ENCODE measurements around the gene CIP2A.
"Not testable (repeated sequence)": the region's sequence is repeated elsewhere in the genome, so short reads cannot be mapped to it uniquely, and the experiment has no call there.

The CIP2A gene

DNA sequence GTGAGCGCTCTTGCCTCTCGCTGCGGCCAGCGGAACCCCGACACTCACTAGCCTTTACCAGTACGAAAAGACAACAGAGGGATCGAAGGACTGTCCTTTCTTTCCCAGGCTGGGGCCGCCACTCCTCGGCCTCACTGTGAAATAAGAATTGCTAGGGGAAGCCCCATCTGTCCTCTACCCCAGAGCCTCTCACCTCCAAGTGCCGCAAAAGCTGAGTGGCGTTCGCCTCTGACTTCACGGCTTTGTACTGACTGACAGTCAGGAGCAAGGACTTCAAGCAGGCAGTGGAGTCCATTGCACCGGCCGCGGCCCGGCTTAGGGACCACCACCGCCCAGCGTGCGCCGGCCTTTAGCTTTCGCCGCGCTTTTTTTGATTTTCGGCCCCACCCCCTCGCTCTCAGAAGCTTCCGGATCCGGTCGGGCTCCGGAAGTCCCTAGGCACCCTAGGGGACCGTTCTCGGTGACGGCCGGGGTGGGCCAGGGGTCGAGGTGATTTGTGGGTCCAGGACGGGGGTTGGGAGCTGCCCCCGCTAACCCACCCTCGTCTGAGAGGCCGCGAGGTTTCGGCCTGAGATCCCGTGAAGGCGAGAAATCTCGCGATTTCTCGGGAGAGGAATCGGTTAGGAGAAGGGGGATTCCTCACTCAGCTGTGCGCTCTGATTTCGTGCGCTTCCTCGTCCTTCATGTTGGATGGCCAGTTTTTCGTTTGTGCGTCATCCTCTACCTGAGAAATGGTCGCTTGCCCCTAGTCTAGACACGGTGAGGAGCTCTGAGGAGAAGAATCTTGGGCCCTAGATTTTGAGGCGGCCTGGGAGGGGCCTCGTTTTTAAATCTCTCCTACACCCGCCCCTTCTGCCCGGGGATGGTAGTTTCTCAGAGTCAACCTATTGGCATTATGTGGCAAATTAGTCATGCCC lies at the start of gene CIP2A, which contains the start of gene DZIP3:
Gene CIP2A (minus strand): TSS at position 358 of the 917 bp plus-strand sequence. CDS start 63 bp downstream, at position 295.
Gene DZIP3 (plus strand): TSS at position 642 of the 917 bp plus-strand sequence. CDS start 15,685 bp downstream, outside the sequence.
- DNase-seq: peak; percentile 89

DNA sequence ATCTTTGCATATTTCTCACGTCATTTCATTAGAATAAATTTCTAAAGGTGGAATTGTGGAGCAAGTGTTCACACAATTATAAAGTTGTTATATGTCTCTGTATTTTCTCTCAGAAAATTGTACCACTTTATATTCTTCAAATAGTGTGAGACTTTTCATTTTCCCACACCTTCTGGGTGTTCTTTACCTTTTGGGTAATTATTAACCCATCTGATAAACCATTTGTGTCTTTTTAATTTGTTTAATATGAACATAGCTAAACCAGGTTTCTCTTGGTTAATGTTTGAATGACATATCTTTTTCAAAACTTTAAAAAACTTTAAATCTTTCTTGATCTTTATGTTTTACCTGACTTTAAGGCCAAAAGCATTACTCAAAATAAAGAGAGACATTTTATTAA lies 40.7 kb upstream of the CIP2A start:
- no peak for DNase-seq

DNA sequence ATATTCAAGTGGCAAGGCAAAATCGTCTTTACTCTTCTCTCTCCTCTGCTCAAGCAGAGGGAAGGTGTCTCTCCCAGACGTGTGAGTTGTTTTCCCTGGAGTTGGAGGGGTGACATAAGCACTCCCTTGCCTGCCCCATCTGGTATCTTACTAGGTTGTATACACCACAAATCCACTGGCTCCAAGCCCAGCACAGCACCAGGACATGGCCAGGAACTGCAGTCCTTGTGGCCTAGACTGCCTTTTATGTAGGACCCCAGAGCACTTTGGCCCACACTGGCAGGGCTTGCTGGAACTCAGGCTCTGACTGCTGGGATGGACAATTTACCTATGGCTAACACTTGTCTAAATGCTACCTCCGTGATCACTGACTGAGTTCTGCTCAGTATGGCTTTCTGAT lies 34.3 kb upstream of the CIP2A start:
- no peak for DNase-seq

DNA sequence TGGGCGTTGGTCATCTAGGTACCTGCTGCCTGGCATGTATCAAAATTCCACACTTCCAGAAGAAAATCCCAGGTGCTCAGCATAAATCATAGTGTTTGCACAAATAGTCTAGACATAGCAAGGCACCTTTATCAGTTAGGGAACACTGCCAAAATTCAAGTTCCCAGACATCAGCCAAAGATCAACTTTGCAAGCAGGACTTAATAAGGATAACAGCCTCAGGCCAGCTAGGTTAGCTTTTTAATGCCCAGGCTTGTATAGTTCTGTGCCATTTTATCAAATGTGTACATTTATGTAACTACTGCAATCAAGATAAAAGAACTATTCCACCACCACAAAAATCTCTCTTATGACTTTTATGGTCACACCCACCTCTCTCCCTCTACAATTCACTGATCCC lies 31.0 kb upstream of the CIP2A start:
- DNase-seq: no peak

DNA sequence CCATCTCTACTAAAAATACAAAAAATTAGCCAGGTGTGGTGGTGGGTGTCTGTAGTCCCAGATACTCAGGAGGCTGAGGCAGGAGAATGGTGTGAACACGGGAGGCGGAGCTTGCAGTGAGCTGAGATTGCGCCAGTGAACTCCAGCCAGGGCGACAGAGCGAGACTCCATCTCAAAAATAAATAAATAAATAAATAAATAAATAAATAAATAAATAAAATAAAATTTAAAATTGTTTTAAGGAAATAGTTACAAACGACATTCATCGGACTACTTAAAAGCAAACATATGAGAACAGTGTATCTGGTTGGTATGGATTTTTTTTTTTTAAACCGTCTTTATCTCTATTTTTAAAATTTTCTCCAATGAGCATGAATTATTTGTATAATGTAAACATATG lies 26.9 kb upstream of the CIP2A start:
- DNase-seq: not testable (repeated sequence)

DNA sequence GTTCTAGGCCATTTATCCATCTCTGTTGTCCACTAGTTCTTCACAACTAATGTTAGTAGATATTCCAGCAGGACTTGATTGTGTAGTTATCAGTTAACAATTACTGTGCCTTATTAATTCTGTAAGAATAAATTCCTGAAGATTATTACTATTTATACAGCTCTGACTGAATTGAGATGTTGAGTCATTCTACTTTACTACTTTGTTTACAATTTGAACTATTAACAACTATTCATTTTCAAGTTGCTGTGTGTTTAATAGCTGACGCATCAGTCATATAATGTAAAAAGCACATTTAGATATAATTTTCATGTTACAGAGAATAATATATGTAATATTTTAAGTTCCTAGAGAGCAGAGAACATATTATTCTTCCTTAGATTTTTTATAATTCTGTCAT lies 21.4 kb upstream of the CIP2A start:
- DNase-seq: no peak

DNA sequence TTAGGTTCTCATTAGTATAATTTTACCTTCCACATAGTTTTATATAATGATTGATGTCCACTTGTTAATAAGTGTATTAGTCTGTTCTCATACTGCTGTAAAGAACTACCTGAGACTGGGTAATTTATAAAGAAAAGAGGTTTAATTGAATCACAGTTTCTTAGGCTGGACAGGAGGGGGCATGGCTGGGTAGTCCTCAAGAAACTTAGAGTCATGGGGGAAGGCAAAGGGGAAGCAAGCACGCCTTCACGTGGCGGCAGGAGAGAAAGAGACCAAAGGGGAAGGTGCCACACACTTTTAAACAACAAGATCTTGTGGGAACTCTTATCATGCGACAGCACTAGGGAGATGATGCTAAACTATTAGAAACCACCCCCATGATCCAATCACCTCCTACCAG lies 19.5 kb upstream of the CIP2A start:
- no peak for DNase-seq

DNA sequence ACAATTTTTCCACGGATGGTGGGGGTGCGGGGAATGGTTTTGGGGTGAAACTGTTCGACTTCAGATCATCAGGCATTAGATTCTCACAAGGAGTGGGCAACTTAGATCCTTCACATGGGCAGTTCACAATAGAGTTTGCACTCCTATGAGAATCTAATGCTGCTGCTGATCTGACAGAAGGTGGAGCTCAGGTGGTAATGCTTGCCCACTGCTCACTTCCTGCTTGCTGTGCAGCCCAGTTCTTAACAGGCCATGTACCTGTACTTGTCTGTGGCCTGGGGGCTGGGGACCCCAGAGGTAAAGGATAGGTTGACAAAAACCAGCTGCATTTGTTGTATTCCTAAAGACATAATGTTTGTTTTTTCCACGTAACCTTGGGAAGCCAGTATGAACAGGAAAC lies 16.3 kb upstream of the CIP2A start:
- DNase-seq: peak in 1 of 2 donors; percentile 18

DNA sequence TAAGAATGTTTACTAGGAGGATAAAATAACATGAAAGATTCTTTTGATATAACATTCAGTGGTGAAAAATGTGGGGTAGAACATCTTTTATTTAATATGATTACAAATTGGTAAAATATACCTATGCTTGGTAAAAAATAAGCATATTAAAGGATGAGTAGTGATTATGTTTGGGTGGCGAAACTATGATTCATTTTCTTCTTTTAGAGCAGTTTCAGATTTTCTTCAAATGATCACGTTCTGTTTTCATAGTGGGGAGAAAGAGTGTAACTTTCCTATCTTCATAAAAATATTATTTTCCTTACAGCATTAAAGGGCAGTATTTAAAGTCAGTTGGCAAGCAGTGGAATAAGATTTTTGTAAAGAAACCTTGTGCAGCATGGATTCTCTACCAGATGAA lies 15.8 kb upstream of the CIP2A start:
- no peak for DNase-seq

DNA sequence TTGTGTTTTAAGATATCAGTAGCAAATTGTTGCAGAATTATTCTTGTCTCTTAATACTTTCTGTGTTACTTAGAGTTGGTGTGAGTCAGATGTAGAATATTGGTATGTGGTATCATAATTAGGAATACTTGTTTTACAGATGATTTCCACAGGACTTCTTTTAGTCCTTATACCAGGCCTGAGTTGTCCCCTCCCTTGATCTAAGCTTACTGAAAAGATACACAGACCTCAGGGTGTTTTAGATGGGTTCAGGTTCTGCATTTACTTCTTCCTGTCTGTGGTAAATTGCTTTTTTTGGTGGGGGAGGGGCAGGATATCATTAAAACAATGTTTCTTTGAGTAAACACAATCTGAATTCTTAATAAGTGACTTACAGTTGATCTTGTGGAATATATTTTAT lies 14.5 kb upstream of the CIP2A start:
- DNase-seq: peak; percentile 4 to 66

DNA sequence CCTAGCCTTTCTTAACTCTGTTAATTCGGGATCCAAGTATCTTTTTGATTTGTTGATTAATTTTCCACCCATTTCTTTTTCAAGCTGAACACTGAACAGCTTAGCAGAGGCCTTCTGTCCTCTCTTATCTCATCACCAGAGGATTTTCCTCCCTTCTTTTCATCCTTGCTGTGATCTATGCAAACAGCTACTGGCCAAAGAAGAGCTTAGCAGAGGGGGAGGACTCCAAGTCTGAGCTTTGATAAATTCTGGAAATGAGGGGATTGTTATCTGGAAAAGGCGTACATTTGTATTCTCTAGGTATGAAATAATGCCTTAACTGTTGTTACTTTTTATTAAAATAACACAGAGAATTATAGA lies 13.7 kb upstream of the CIP2A start:
- no peak for DNase-seq

DNA sequence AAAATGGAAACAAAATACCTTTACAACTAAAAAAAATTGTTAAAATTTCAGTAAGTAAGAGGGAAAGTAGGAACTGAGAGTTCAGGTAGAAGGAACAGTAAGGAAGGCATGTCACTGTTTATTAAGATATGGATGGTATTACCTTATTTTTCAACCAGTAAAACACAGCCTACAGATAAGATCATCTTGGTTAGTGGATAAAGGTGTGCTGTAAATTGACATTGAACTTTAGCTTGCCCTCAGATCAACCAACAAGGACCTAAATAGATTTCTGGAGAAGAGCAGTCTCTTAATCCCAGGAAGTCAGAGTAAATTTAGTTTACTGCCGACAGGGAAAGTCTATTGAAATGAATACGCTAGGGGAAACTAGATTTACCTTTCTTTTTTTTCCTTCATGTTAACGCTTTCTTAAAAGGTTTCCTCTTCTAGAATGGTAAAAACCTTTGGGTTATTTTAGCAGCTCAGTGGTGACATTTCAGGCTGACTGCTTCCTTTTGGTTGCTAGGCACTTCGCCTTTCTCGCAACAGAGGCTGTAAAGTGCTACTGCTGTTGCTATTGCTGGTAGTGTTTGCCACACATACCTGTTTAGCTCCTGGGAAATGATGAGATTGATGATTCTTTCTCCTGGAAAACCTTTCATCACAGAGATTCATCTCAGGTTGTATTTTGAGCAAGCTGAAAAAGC lies 13.2 kb upstream of the CIP2A start:
- peak; percentile 51 to 66 for DNase-seq

DNA sequence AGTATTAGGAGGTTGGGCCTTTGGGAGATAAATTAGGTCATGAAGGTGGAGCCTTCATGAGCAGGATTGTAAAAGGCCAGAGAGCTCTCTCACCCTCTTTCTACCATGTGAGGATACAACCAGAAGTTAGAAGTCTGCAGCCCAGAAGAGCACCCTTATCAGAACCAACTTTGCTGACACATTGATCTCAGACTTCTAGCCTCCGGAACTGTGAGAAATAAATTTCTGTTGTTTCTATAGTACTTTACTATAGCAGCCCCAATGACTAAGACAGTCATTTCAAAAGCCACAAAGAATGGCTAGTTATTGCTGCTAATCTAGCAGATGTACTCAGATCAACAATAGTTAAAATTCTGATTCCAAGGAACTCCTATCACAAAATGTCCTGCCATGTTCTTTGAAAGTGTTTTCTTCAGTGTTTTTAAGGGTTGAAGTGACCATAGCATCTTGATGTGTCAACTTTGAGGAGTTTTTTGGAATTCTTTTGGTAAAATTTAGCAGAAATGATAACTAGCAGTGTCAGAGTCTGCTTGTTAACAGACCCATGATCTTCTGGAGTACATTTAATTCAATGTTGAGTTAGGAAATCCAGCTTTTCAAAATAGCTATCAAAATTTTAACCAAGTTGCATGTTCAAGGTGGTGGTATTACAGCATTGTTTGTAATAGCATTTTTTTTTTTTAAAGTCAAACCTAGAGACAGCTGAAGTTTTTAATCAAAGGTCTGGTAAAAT lies 10.6 kb upstream of the CIP2A start:
- no peak for DNase-seq

DNA sequence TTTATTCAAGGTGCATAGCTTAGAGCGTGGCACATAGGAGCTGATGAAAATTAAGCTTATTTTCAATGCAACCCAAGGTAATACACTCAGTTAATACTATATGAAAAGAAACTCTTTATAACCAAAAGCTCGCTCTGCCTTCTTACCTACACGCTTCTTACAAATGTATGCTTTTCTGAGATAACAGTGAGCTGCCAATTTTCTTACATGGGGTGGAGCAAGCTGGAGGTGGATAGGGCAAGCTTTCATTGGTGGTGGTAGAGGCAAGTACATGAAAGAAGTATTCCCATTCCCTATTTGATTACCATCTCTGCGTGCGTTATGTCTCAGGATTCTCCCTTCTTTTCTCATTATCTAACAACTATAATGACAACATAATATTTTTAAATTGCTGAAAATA lies 9.1 kb upstream of the CIP2A start:
- DNase-seq: no peak

DNA sequence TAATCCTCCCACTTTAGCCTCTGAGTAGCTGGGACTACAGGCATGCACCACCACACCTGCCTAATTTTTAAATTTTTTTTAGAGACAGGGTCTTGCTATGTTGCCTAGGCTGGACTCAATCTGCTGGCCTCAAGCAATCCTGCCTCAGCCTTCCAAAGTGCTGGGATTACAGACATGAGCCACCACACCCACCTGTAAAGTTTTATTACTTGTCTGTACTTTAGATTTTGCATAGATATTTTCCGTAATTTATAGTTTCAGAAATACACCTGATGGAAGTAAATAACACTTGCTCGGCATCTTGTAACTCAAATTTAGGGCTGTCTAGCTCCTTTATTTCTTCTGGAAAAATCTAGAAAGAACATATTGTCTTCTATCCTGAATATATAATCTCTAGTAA lies 6.1 kb upstream of the CIP2A start:
- no peak for DNase-seq

DNA sequence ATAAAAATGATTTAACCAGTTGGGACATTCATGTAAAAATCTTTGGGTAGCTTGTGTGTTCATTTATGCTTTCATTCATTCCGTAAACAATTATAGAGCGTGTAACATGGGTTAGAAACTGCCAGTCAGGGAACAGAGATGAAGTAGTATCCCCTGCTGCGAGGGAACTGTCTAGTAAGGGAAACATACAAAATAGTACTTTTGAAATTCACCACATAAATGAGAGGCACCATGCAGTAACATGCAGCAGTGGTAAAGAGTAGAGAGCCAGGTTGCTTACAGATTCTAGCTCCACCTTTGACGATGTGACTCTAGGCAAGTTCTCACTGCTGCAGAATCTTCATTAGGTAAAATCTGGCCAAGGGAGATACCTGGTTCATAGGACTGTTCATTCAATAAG lies 1.2 kb upstream of the CIP2A start:
- peak; percentile 1 to 30 for DNase-seq

DNA sequence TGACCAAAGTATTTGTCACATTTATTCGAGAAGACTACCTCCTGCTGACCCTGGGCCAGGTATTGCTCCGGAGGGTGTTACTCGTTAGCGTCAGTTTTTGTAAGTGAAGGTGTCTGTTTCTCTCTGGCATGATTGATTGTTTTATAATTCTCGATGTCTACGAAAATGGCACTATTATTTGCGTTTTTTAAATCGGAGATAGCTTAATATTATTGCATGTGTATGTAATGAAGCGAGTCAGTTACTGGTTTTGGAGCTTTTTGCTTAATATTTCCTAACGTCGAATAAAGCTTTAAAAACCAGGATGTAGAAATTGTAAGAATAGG lies 723 bp upstream of the CIP2A start:
- DNase-seq: no peak

DNA sequence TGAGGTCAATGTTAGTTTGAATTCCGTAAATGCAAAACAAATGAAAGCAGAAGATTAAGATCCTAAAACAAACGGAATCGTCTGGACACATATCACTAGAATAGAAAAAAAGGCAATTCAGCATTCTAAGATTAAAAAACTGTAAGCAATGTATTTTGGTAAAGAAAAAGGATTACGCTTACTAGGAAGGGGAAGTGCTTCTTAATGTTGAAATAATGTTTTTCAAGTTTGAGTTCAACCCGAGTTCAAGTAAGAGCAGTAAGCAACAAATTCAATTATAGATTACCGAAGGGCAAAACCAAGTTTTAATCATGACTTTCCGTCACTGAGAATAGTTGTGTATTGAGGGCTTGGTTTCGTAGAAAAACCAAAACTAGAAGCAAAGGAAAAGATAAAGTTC lies 637 bp downstream of the CIP2A start:
- peak in 1 of 2 donors; percentile 18 for DNase-seq

DNA sequence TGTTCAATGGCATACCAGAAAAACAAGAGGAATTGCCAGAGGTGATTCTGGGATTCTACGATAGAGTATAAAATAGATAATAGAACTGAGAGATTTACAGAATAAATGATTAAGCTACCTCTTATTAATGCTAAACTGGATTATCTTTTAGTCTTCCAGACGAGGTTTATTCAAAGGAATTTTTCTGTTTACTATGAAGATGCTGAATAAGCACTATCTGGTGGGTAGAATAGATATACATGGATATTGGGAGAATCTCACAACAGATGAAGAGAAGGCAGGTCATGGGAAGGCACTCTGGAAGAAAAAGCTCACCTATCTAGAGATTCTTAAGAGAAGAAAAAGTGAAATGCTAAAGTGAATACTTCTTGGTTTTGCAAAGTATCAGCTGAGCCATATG lies 11.2 kb downstream of the CIP2A start:
- no peak for DNase-seq

DNA sequence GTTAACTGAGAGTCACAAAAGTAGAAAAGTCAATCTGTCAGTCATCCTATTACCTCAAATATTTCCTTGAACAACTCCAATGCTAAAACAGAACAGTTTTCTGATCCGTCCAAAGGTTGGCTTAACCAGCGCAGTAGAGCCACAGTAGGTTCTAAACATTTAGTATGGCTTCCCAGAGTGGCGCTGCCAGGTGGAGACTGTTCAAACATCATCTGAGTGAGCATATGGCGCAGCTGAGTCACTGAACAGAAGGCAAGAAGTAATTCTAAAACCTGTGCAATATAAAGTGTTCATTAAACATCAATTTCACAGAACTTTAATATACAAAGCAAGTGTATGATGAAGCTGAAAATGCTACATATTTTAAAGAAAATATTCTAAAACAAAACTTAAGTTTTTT lies 19.9 kb downstream of the CIP2A start:
- DNase-seq: no peak

DNA sequence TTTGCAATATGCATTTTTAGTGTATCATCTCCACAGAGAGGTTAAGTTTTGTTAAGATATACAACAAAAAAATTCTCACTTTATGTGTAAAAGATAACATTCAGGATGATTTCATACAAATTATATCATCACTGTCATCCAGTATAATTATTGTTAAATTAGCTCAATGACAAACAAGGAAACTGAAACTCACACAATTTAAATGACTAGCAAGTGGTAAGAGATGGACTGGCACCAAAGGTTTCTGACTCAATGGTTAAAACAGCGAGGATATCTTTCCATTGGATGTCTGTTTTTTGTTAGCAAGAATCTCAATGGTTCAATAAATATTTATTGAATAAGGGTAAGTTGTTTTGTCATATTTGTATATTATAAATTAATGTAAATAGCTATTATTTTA lies 22.6 kb downstream of the CIP2A start:
- DNase-seq: no peak

DNA sequence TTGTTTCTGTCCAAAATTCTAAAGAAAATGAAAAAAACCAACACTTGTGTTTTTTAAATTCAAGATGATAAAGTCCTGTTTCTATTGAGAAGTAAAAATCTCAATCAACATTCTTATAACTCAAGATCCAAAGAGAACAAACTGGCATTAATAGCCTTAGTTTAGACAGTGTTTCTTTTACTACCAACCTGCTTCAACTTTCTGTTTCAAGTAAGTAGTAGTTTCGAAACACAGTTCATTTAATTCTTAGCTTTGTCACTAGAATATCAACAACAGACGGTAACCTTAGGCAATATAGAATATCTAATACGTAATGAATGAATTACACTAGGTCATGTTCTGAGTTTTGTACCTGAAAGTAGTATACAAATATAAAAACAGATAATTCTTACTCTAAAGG lies 23.7 kb downstream of the CIP2A start:
- DNase-seq: no peak

DNA sequence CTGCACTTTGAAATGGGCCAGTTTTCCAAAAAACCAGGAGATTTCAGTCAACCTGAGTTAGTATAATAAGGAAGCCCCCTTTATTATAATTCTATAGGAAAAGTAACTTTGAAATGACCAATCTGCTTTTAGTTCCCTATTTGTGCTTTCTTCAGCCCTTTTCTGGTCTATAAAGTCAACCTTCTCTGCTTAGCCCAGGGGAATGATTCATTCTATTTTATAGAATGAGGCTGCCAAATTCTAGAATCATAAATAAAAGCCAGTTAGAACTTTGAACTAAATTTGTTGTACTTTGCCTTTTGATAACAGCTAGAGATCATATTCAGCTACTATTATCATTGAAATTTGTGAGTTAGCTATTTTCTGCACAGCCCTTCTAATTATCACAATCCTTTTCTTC lies 24.7 kb downstream of the CIP2A start:
- no peak for DNase-seq

DNA sequence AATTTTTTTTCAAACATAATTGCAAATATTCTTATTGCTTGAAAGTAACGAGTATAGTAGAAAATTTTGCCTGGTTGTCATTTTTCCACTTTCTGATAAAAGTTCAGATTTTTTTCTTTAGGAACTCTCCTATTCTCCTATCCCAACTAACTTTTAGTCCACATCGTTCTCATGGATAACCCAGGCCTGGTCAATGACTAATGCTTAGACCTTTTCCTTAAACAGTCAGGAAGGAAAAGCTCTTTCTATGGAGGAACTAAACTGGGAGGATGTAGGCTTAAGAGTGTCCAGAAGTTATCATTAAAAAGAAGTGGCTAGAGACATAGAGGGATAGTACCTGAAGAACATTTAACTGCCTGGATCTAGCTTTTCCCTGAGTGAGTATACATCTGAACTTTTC lies 26.7 kb downstream of the CIP2A start:
- DNase-seq: no peak

Measured in CD4-positive, alpha-beta T cell treated with Interferon alpha-2 for 1 hour (primary cell).